HG02623 (cell line): ENCODE data around the gene DUSP28.

ENCODE experiments used
- ATAC-seq: cut with Tn5 transposase; IDR thresholded peaks from one replicate; pipeline ENCODE4 v1.9.1; 2021; ENCODE audit warnings: moderate library complexity; ENCODE audit not compliant: unreplicated experiment

DUSP28 gene

GRCh38 chr2:240585681-240586197 is 25.6 kb downstream of the DUSP28 start:
- ATAC-seq: no peak

GRCh38 chr2:240586198-240586918 is 26.2 kb downstream of the DUSP28 start, which contains the start of gene CAPN10:
TSS of gene CAPN10 (plus strand) at chr2:240586734. CDS start at chr2:240586912, 178 bp downstream.
- peak; percentile 50 for ATAC-seq

- ATAC-seq: no peak
These were observed 27.0 kb downstream of the DUSP28 start for GRCh38 chr2:240586919-240587800.

- ATAC-seq: no peak
These were observed 28.0 kb downstream of the DUSP28 start for GRCh38 chr2:240588006-240588655.

- no peak for ATAC-seq
These were observed 28.5 kb downstream of the DUSP28 start for GRCh38 chr2:240588669-240589068.

- no peak for ATAC-seq
These were observed 29.2 kb downstream of the DUSP28 start for GRCh38 chr2:240589375-240589774.

GRCh38 chr2:240589850-240590525 is 29.8 kb downstream of the DUSP28 start:
- ATAC-seq: no peak

GRCh38 chr2:240590681-240591111 is 30.5 kb downstream of the DUSP28 start:
- ATAC-seq: no peak

- no peak for ATAC-seq
These were observed 31.1 kb downstream of the DUSP28 start for GRCh38 chr2:240591226-240591625.

- ATAC-seq: no peak
These were observed 31.6 kb downstream of the DUSP28 start for GRCh38 chr2:240591784-240592183.

GRCh38 chr2:240593026-240593702 is 33.0 kb downstream of the DUSP28 start:
- ATAC-seq: no peak

- ATAC-seq: no peak
These were observed 33.7 kb downstream of the DUSP28 start for GRCh38 chr2:240593703-240594451.

GRCh38 chr2:240594511-240595380 is 34.6 kb downstream of the DUSP28 start:
- ATAC-seq: no peak

- no peak for ATAC-seq
These were observed 35.4 kb downstream of the DUSP28 start for GRCh38 chr2:240595381-240596079.

- no peak for ATAC-seq
These were observed 35.9 kb downstream of the DUSP28 start for GRCh38 chr2:240596080-240596460.

- ATAC-seq: no peak
These were observed 36.4 kb downstream of the DUSP28 start for GRCh38 chr2:240596491-240596931.

GRCh38 chr2:240597054-240597418 is 36.9 kb downstream of the DUSP28 start:
- ATAC-seq: no peak
